ENCODE results near the gene PLAAT2. TPM values are rescaled to one million over a fixed set of nuclear protein-coding genes. Genes with fewer than 3 reads are reported as not detected.

The PLAAT2 gene
- total and polyA plus RNA-seq, 10 of the 15 experiments (the other 5 are each of a cell fraction or from before 2014, with no cell fraction given), result 4.6 to 25.9 (median 8.6) TPM

GRCh38 chr11:63558459-63559157 is 4.6 kb downstream of the PLAAT2 start:
- H3K79me2 ChIP-seq (ENCODE audit: control insufficient read depth, insufficient read depth, low read length), result no peaks in the 10 kb centered on the region
- intact Hi-C loops (cut with micrococcal nuclease; ENCODE audit: unreplicated experiment), result no loop called here
- peaks cover 19% of the 10 kb centered on the region for H3K4me1 ChIP-seq (ENCODE audit: control insufficient read depth, insufficient read depth, low read length)
- no peak for FAIRE-seq
- in situ Hi-C loops (cut with MboI), result no loop called here
- no peaks in the 10 kb centered on the region for H3K36me3 ChIP-seq (ENCODE audit: control insufficient read depth in 2 of 2, insufficient read depth in 2 of 2, low read length in 1 of 2)
- no peaks in the 10 kb centered on the region for H3K9me3 ChIP-seq (replicated peaks; ENCODE audit: control insufficient read depth, insufficient read depth, low read length)
- CTCF ChIA-PET, result interaction anchor here (1.0 kb wide), 1 partner anchor 77 kb away, joined by 3 read pairs; no protein-coding TSS in a partner anchor
- no peak overlapping the region for H3K27ac ChIP-seq (ENCODE audit: control insufficient read depth, insufficient read depth)
- RAD21 ChIA-PET (ENCODE audit: unreplicated experiment), result interaction anchor here (1.3 kb wide), 1 partner anchor 80 kb away, joined by 3 read pairs; no protein-coding TSS in a partner anchor
- ATAC-seq, result no peak
- H3K9ac ChIP-seq (ENCODE audit: control insufficient read depth, insufficient read depth, low read length), result no peak overlapping the region
- POLR2A ChIA-PET, result no interaction called here
- no peak for DNase-seq (ENCODE audit: low read depth, low spot score)
- 92% methylated on average over 7 of the region's 7 CpGs for WGBS (ENCODE audit: insufficient coverage, insufficient replicate concordance, low lambda C conversion rate, missing lambda C conversion rate)
- no peak for TF ChIP-seq BACH1 (IDR thresholded peaks at IDR 0.05; ENCODE audit: borderline replicate concordance)
- TF ChIP-seq BCL3 (IDR thresholded peaks at IDR 0.05; ENCODE audit: borderline replicate concordance, insufficient read depth, low read depth, low read length, poor library complexity, severe bottlenecking), result no peak
- no peak for TF ChIP-seq NFYA (IDR thresholded peaks at IDR 0.05; ENCODE audit: borderline replicate concordance, low read depth, low read length)
- TF ChIP-seq MTA2 (IDR thresholded peaks at IDR 0.05; ENCODE audit: low read depth), result no peak
- TF ChIP-seq ZSCAN29 (IDR thresholded peaks at IDR 0.05), result no peak
- TF ChIP-seq, protein P1, sequence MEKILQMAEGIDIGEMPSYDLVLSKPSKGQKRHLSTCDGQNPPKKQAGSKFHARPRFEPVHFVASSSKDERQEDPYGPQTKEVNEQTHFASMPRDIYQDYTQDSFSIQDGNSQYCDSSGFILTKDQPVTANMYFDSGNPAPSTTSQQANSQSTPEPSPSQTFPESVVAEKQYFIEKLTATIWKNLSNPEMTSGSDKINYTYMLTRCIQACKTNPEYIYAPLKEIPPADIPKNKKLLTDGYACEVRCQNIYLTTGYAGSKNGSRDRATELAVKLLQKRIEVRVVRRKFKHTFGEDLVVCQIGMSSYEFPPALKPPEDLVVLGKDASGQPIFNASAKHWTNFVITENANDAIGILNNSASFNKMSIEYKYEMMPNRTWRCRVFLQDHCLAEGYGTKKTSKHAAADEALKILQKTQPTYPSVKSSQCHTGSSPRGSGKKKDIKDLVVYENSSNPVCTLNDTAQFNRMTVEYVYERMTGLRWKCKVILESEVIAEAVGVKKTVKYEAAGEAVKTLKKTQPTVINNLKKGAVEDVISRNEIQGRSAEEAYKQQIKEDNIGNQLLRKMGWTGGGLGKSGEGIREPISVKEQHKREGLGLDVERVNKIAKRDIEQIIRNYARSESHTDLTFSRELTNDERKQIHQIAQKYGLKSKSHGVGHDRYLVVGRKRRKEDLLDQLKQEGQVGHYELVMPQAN (conservative IDR thresholded peaks at IDR 0.05), result no peak
- no peak for TF ChIP-seq WRNIP1 (IDR thresholded peaks at IDR 0.05; ENCODE audit: borderline replicate concordance, low read depth, low read length)
- SMC1A ChIA-PET (ENCODE audit: uncharacterized antibody, unreplicated experiment), result interaction anchor here (0.6 to 1.0 kb wide), 3 partner anchors 15 to 72 kb away, joined by 3 to 4 read pairs (median 3); no protein-coding TSS in a partner anchor
- no peak overlapping the region for H3K4me3 ChIP-seq
- H3K4me2 ChIP-seq (ENCODE audit: control insufficient read depth, insufficient read depth), result no peak overlapping the region
- H3K27me3 ChIP-seq (replicated peaks in 1 of 2; ENCODE audit: control insufficient read depth in 2 of 2, insufficient read depth in 2 of 2, low read length in 1 of 2), result no peaks in the 10 kb centered on the region
- no peaks in the 10 kb centered on the region for H4K20me1 ChIP-seq (ENCODE audit: control insufficient read depth, insufficient read depth)
- no TSS peak for BruUV-seq (replicated peaks)
- H2AFZ ChIP-seq (ENCODE audit: control insufficient read depth, low read depth, low read length), result no peak overlapping the region

All from GM12878 (cell line).